HG02885 (cell line): ENCODE results near the gene CCNF.
"Not testable (repeated sequence)": the region's sequence is repeated elsewhere in the genome, so short reads cannot be mapped to it uniquely, and the experiment has no call there.

ENCODE experiments used
- ATAC-seq: cut with Tn5 transposase; IDR thresholded peaks from one replicate; pipeline ENCODE4 v1.9.1; 2021; ENCODE audit warnings: mild to moderate bottlenecking; ENCODE audit not compliant: unreplicated experiment, poor library complexity

Gene CCNF

GRCh38 chr16:2426941-2427361, 2.3 kb upstream of the CCNF start:
- ATAC-seq = no peak

- ATAC-seq = no peak
Observed at GRCh38 chr16:2427526-2427925, 1.7 kb upstream of the CCNF start.

GRCh38 chr16:2428051-2428783, 1.0 kb upstream of the CCNF start:
- ATAC-seq = peak; percentile 11

GRCh38 chr16:2428784-2429033, 538 bp upstream of the CCNF start:
- ATAC-seq = no peak

GRCh38 chr16:2429771-2430663, 770 bp downstream of the CCNF start:
- ATAC-seq = peak; percentile 8

- ATAC-seq = no peak
Observed at GRCh38 chr16:2432286-2432685, 3.0 kb downstream of the CCNF start.

GRCh38 chr16:2432801-2433505, 3.7 kb downstream of the CCNF start:
- no peak for ATAC-seq

- not testable (repeated sequence) for ATAC-seq
Observed at GRCh38 chr16:2435236-2435635, 6.0 kb downstream of the CCNF start.

- no peak for ATAC-seq
Observed at GRCh38 chr16:2436110-2436509, 6.9 kb downstream of the CCNF start.

GRCh38 chr16:2437032-2437790, 8.0 kb downstream of the CCNF start:
- ATAC-seq = no peak

- ATAC-seq = no peak
Observed at GRCh38 chr16:2438121-2438520, 8.9 kb downstream of the CCNF start.

GRCh38 chr16:2439598-2439997, 10.4 kb downstream of the CCNF start:
- no peak for ATAC-seq

- not testable (repeated sequence) for ATAC-seq
Observed at GRCh38 chr16:2441143-2441804, 12.0 kb downstream of the CCNF start.

GRCh38 chr16:2443555-2443954, 14.3 kb downstream of the CCNF start:
- no peak for ATAC-seq

- ATAC-seq = no peak
Observed at GRCh38 chr16:2447920-2448583, 18.8 kb downstream of the CCNF start.

GRCh38 chr16:2449118-2449517, 19.9 kb downstream of the CCNF start:
- ATAC-seq = no peak

- ATAC-seq = no peak
Observed at GRCh38 chr16:2450535-2450934, 21.3 kb downstream of the CCNF start.

- no peak for ATAC-seq
Observed at GRCh38 chr16:2450975-2451381, 21.7 kb downstream of the CCNF start.

- ATAC-seq = no peak
Observed at GRCh38 chr16:2451851-2452320, 22.6 kb downstream of the CCNF start.
